Uterus (tissue), 4 donors: ENCODE data around the gene P2RX2. TPM values are rescaled to one million over a fixed set of nuclear protein-coding genes. Genes with fewer than 3 reads are reported as not detected.

Experiments
- DNase-seq, 2 donors: peaks; one replicate each; pipeline ENCODE4 v3.0.0-alpha.2; 2019 to 2020
- H3K27ac ChIP-seq, 2 donors: fragments of 200-600 bp; sonication (generic); 1 replicate in 1 of 2; 2 replicates in 1 of 2; pipeline ENCODE4 v1.5.1; 2016 to 2018
- H3K27me3 ChIP-seq, 2 donors: fragments of 200-600 bp; sonication (generic); one replicate each; pipeline ENCODE4 v1.5.1; 2018 to 2019; ENCODE audit warnings: control low read depth in 1 of 2
- H3K36me3 ChIP-seq, 2 donors: fragments of 200-600 bp; sonication (generic); one replicate each; pipeline ENCODE4 v1.5.1; 2019; ENCODE audit warnings: control low read depth in 1 of 2
- H3K4me1 ChIP-seq, 2 donors: fragments of 200-600 bp; sonication (generic); one replicate each; pipeline ENCODE4 v1.5.1; 2018 to 2019; ENCODE audit warnings: control low read depth in 1 of 2
- H3K4me3 ChIP-seq, 2 donors: fragments of 200-600 bp; sonication (generic); 1 replicate in 1 of 2; 2 replicates in 1 of 2; pipeline ENCODE4 v1.5.1; 2018 to 2019; ENCODE audit warnings: mild to moderate bottlenecking in 1 of 2
- H3K9me3 ChIP-seq, 2 donors: fragments of 200-600 bp; sonication (generic); one replicate each; pipeline ENCODE4 v1.5.1; 2019; ENCODE audit warnings: control low read depth in 1 of 2
- CTCF ChIP-seq, 4 experiments: fragments of 200-600 bp in 2 of 4; fragments of 450-650 bp in 2 of 4; sonication (generic) in 2 of 4; IDR thresholded peaks; one replicate each; pipeline ENCODE4 v1.5.1; 2016 to 2019; ENCODE audit warnings: antibody characterized with exemption in 4 of 4, mild to moderate bottlenecking in 2 of 4, moderate library complexity in 1 of 4
- POLR2A ChIP-seq, 2 donors: fragments of 450-650 bp; IDR thresholded peaks; one replicate each; pipeline ENCODE4 v1.6.1; 2016; ENCODE audit warnings: antibody characterized with exemption in 2 of 2, mild to moderate bottlenecking in 1 of 2, moderate library complexity in 1 of 2
- intact Hi-C: fragments of 100-400 bp; cut with DNase I; formaldehyde crosslinking; loops from one replicate; pipeline ENCODE4 v1.15.1; 2023; ENCODE audit warnings: low total_unique reads
- total RNA-seq, 4 donors: library from RNA; depleted of rRNA in 3 of 4; stranded (reverse); fragments of >200 nt in 3 of 4; gene quantifications; one replicate each; pipeline versions ENCODE4 v1.1.0 to v1.2.4, GENCODE V29; 2014 to 2023
- donor health status: DM: yes; HTN: yes; CAD: no.

P2RX2 gene
- total RNA-seq, result not detected

GRCh38 chr12:132618683-132619043, at the start of gene P2RX2:
TSS of gene P2RX2 (plus strand) at chr12:132618776. CDS start at chr12:132618817, 41 bp downstream.
- H3K4me1 ChIP-seq, result peaks cover 9 to 13% of the 10 kb centered on the region in 2 donors
- no peak within 1 kb of the TSS for H3K27ac ChIP-seq
- TF ChIP-seq POLR2A (IDR thresholded peaks at IDR 0.05), result no peak
- DNase-seq, result no peak
- no peak within 1 kb of the TSS for H3K4me3 ChIP-seq
- H3K36me3 ChIP-seq, result no peaks in the 10 kb centered on the region
- intact Hi-C loops, result no loop called here
- peaks cover 18 to 34% of the 10 kb centered on the region in 2 donors for H3K27me3 ChIP-seq
- H3K9me3 ChIP-seq, result peaks cover 0 to 22% of the 10 kb centered on the region in 2 donors

DNA sequence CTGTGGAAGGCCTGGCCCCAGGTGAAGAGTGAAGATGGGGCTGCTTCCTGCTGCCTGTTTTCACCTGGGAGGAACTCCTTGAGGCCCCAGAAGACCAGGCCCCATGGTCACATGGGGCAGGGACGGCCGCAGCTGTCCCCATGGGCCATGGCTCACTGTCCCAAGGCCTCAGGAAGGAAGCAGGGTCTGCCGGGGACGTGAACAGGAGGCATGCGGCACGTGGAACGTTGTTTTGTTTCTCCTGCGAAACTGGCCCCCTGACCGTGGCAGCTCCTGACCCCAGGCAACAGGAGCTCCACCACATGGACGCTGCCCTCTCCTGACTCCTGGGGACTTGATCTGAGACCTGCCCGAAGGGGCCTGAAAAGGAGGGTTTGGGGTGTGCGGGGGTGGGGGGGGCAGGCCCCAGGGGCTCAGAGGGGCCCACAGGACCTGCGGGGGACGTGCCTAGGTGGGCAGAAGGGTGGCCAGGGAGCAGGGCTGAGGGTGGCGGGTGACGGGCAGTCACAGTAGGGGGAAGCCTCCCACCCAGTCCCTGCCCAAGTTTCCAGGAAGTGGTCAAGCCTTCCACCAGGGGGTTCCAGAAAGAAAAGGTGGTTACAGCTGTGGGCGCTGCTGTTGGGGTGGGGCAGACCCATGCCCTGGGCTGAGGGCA, 49.6 kb upstream of the P2RX2 start:
- no peak for DNase-seq
- no peaks in the 10 kb centered on the region for H3K36me3 ChIP-seq
- no peak overlapping the region for H3K27ac ChIP-seq
- intact Hi-C loops, result no loop called here
- H3K4me3 ChIP-seq, result no peak overlapping the region
- H3K4me1 ChIP-seq, result no peaks in the 10 kb centered on the region
- no peaks in the 10 kb centered on the region for H3K27me3 ChIP-seq
- TF ChIP-seq CTCF (IDR thresholded peaks at IDR 0.05) (no peak), POLR2A (IDR thresholded peaks at IDR 0.05) (no peak)
- no peaks in the 10 kb centered on the region for H3K9me3 ChIP-seq

- intact Hi-C loops, result no loop called here
- Histone ChIP-seq H3K27ac (no peak overlapping the region), H3K27me3 (no peaks in the 10 kb centered on the region), H3K4me3 (no peak overlapping the region), H3K9me3 (no peaks in the 10 kb centered on the region), H3K4me1 (no peaks in the 10 kb centered on the region), H3K36me3 (no peaks in the 10 kb centered on the region)
- TF ChIP-seq CTCF (IDR thresholded peaks at IDR 0.05) (no peak), POLR2A (IDR thresholded peaks at IDR 0.05) (no peak)
- no peak for DNase-seq
Measured at GRCh38 chr12:132569856-132570480, 48.6 kb upstream of the P2RX2 start.

DNA sequence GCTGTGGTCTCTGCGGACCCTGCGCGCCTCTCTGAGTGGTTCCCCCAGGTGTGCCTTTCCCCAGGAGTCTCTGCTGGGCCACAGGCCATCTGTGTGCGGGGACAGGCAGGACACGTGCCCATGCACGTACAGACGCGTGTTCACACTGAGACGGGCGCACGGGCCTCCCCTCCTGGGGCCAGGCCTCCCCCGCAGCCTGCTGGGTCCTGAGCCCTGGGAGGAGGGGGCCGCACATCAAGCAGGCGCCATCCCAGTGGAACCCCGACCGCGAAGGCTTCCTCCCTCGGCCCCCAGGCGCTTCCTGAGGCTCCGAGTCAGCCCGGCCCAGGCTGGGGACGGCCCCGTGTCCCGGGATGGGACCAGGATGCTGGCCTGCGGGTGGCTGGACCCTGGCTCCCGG, 47.9 kb upstream of the P2RX2 start:
- Histone ChIP-seq H3K4me1 (no peaks in the 10 kb centered on the region), H3K4me3 (no peak overlapping the region), H3K27ac (no peak overlapping the region), H3K9me3 (no peaks in the 10 kb centered on the region), H3K36me3 (no peaks in the 10 kb centered on the region), H3K27me3 (no peaks in the 10 kb centered on the region)
- intact Hi-C loops, result no loop called here
- no peak for DNase-seq
- TF ChIP-seq CTCF (IDR thresholded peaks at IDR 0.05) (no peak), POLR2A (IDR thresholded peaks at IDR 0.05) (no peak)

GRCh38 chr12:132571051-132571450, 47.5 kb upstream of the P2RX2 start:
- TF ChIP-seq CTCF (IDR thresholded peaks at IDR 0.05) (no peak), POLR2A (IDR thresholded peaks at IDR 0.05) (no peak)
- H3K36me3 ChIP-seq, result no peaks in the 10 kb centered on the region
- no peaks in the 10 kb centered on the region for H3K4me1 ChIP-seq
- no peaks in the 10 kb centered on the region for H3K27me3 ChIP-seq
- intact Hi-C loops, result no loop called here
- no peaks in the 10 kb centered on the region for H3K9me3 ChIP-seq
- no peak for DNase-seq
- H3K27ac ChIP-seq, result no peak overlapping the region
- H3K4me3 ChIP-seq, result no peak overlapping the region
